GM12878 (cell line): ENCODE results near the gene SERINC5. TPM values are rescaled to one million over a fixed set of nuclear protein-coding genes. Genes with fewer than 3 reads are reported as not detected.

ENCODE experiments used
- ATAC-seq: fragments of 200-7000 bp; cut with Tn5 transposase; 3 replicates; pipeline ENCODE4 v1.9.1; 2020; ENCODE audit warnings: mild to moderate bottlenecking, moderate library complexity
- BruUV-seq: library from RNA; stranded (reverse); fragments of 400-500 nt; replicated peaks from 2 replicates; lab custom pipeline; 2021; lab: Mats Ljungman, UMichigan
- CTCF ChIA-PET: fragments of 300-600 bp; sonication (Branson Sonifier 250); formaldehyde crosslinking; extraction: SDS; loops from one replicate; lab custom pipeline; 2021; ENCODE audit warnings: inconsistent platforms; lab: Yijun Ruan, JAX
- POLR2A ChIA-PET: fragments of 350-600 bp; formaldehyde crosslinking; extraction: SDS; loops from one replicate; lab custom pipeline; 2021; ENCODE audit warnings: inconsistent platforms; lab: Charles Lee
- RAD21 ChIA-PET: fragments of 300-600 bp; sonication (Branson Sonifier 250); formaldehyde crosslinking; loops from one replicate; lab custom pipeline; 2023; ENCODE audit warnings: antibody characterized with exemption; ENCODE audit not compliant: unreplicated experiment; lab: Charles Lee
- SMC1A ChIA-PET: fragments of 300-600 bp; sonication (Branson Sonifier 250); formaldehyde crosslinking; loops from one replicate; lab custom pipeline; 2023; ENCODE audit not compliant: unreplicated experiment, uncharacterized antibody; lab: Charles Lee
- DNase-seq: peaks from one replicate; pipeline ENCODE4 v3.0.0-alpha.2; 2011; ENCODE audit warnings: low read depth, low spot score
- FAIRE-seq: peaks from 3 replicates; lab custom pipeline; 2011; peaks lifted over from hg19 to GRCh38; lab: Jason Lieb, UNC
- H2AFZ ChIP-seq: 2 replicates; pipeline ENCODE4 v1.6.0; 2011; ENCODE audit warnings: low read depth, low read length, control low read depth; ENCODE audit not compliant: control insufficient read depth
- H3K27ac ChIP-seq: 2 replicates; pipeline ENCODE4 v1.5.1; 2011; ENCODE audit warnings: control low read depth; ENCODE audit not compliant: control insufficient read depth, insufficient read depth
- H3K27me3 ChIP-seq, 2 experiments: replicated peaks in 1 of 2; 2 replicates each; pipeline versions ENCODE4 v1.6.0 to v1.6.1; 2011; ENCODE audit warnings: low read length in 1 of 2; ENCODE audit not compliant: control insufficient read depth in 2 of 2, insufficient read depth in 2 of 2
- H3K36me3 ChIP-seq, 2 experiments: 2 replicates each; pipeline ENCODE4 v1.5.1; 2011; ENCODE audit warnings: low read length in 1 of 2; ENCODE audit not compliant: control insufficient read depth in 2 of 2, insufficient read depth in 2 of 2
- H3K4me1 ChIP-seq: 2 replicates; pipeline ENCODE4 v1.6.1; 2011; ENCODE audit warnings: mild to moderate bottlenecking, low read length, moderate library complexity, mixed read lengths; ENCODE audit not compliant: control insufficient read depth, insufficient read depth
- H3K4me2 ChIP-seq: 2 replicates; pipeline ENCODE4 v1.6.0; 2011; ENCODE audit warnings: control low read depth; ENCODE audit not compliant: control insufficient read depth, insufficient read depth
- H3K4me3 ChIP-seq: fragments of 200-600 bp; sonication (generic); 2 replicates; pipeline ENCODE4 v1.5.1; 2016
- H3K79me2 ChIP-seq: 2 replicates; pipeline ENCODE4 v1.6.0; 2011; ENCODE audit warnings: low read length; ENCODE audit not compliant: control insufficient read depth, insufficient read depth
- H3K9ac ChIP-seq: 2 replicates; pipeline ENCODE4 v1.8.0; 2011; ENCODE audit warnings: low read length, control low read depth, mixed read lengths; ENCODE audit not compliant: control insufficient read depth, insufficient read depth
- H3K9me3 ChIP-seq: replicated peaks from 3 replicates; pipeline ENCODE4 v1.5.1; 2011; ENCODE audit warnings: mild to moderate bottlenecking, low read length; ENCODE audit not compliant: control insufficient read depth, insufficient read depth
- H4K20me1 ChIP-seq: 2 replicates; pipeline ENCODE4 v1.6.0; 2011; ENCODE audit not compliant: control insufficient read depth, insufficient read depth
- BACH1 ChIP-seq: fragments of 450-650 bp; IDR thresholded peaks from 2 replicates; pipeline ENCODE4 v1.6.1; 2017; ENCODE audit warnings: mild to moderate bottlenecking, borderline replicate concordance
- CEBPB ChIP-seq, 2 experiments: fragments of 150-350 bp in 1 of 2; IDR thresholded peaks; 2 replicates each; pipeline ENCODE4 v1.6.1; 2012 to 2014; ENCODE audit warnings: low read depth in 2 of 2, low read length in 2 of 2, borderline replicate concordance in 1 of 2, inconsistent platforms in 1 of 2
- EED ChIP-seq: sonication (generic); IDR thresholded peaks from 2 replicates; pipeline ENCODE4 v1.6.1; 2016; ENCODE audit warnings: antibody characterized with exemption, low read depth
- POLR2AphosphoS2 ChIP-seq: IDR thresholded peaks from 2 replicates; pipeline ENCODE4 v1.6.1; 2011; ENCODE audit warnings: low read depth, mild to moderate bottlenecking, low read length, improper control_type of control experiment, moderate library complexity
- STAT3 ChIP-seq: IDR thresholded peaks from 2 replicates; pipeline ENCODE4 v1.6.1; 2011; ENCODE audit warnings: low read depth, low read length, improper control_type of control experiment
- WGBS: methylation state at CpG from one replicate; pipeline ENCODE4 v1.1.6; 2016; ENCODE audit warnings: low lambda C conversion rate; ENCODE audit not compliant: insufficient replicate concordance, insufficient coverage; ENCODE audit errors: missing lambda C conversion rate; 5-methylcytosine and 5-hydroxymethylcytosine counted together
- in situ Hi-C: fragments of 300-500 bp; cut with MboI; formaldehyde crosslinking; loops from 9 replicates; pipeline ENCODE4 v1.14.3; 2018; ENCODE audit warnings: mixed read lengths
- intact Hi-C: fragments of 100-400 bp; cut with micrococcal nuclease; formaldehyde crosslinking; loops from one replicate; pipeline ENCODE4 v1.14.2; 2022; ENCODE audit not compliant: unreplicated experiment
- polyA plus RNA-seq, 11 experiments: library from polyadenylated mRNA; depleted of rRNA in 4 of 11; unstranded in 6 of 11; stranded (reverse) in 5 of 11; fragments of >200 nt; fragmentation: Nextera tagmentation in 4 of 11; fragmentation: Illumina TruSeq in 1 of 11; extraction: Ambion mirVana in 4 of 11; extraction: Trizol in 1 of 11; gene quantifications; 1 replicate in 1 of 11; 2 replicates in 10 of 11; pipeline versions ENCODE4 v1.2.1 to v1.2.3, GENCODE V29; 2011 to 2016; ENCODE audit warnings: inconsistent platforms in 2 of 11, missing spikeins in 2 of 11, low read depth in 1 of 11
- total RNA-seq, 4 experiments: library from RNA; depleted of rRNA in 3 of 4; stranded (reverse); fragments of >200 nt in 3 of 4; fragmentation: Illumina TruSeq in 1 of 4; extraction: Trizol in 1 of 4; gene quantifications; 2 replicates each; pipeline versions ENCODE4 v1.2.1 to v1.2.3, GENCODE V29; 2013 to 2021
- TF ChIP-seq, protein P1 (sequence below): fragments of 450-650 bp; IDR thresholded peaks from 2 replicates; pipeline ENCODE4 v1.6.1; 2017; ENCODE audit warnings: mild to moderate bottlenecking
- TF ChIP-seq, protein P2 (sequence below): IDR thresholded peaks from 2 replicates; pipeline ENCODE4 v1.6.1; 2012; ENCODE audit warnings: low read depth, low read length, improper control_type of control experiment
- TF ChIP-seq, protein P3 (sequence below): fragments of 450-650 bp; IDR thresholded peaks from 2 replicates; pipeline ENCODE4 v1.6.1; 2014; ENCODE audit warnings: mild to moderate bottlenecking

SERINC5 gene
- total and polyA plus RNA-seq, 10 of the 15 experiments (the other 5 are each of a cell fraction or from before 2014, with no cell fraction given), result 0.66 to 7.0 (median 2.8) TPM

DNA sequence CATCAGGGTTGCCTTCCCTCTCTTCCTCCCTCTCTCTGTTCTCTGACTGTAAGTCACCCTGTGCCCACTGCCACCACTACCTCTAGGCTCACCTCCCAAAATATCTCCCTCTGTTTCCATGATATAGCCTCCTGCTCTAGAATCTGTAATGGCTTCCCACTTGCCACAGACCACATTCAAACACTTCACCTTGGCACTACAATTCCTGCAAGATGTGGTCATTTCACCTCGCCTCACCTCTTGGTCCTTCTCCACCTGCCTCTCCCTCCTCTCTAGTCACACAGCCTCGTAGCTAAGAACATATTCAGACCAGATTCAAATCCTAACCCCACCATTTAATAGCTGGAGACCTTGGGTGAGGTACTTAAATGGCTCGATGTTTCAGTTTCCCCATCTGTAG, 56.9 kb downstream of the SERINC5 start:
- Histone ChIP-seq H3K4me3 (no peak overlapping the region), H3K4me1 (no peaks in the 10 kb centered on the region), H3K9me3 (no peaks in the 10 kb centered on the region), H3K4me2 (no peak overlapping the region), H3K27me3 (no peaks in the 10 kb centered on the region), H3K36me3 (no peaks in the 10 kb centered on the region; a peak in 1 of 4 replicates), H2AFZ (no peak overlapping the region), H3K9ac (no peak overlapping the region), H3K79me2 (no peaks in the 10 kb centered on the region), H4K20me1 (no peaks in the 10 kb centered on the region), H3K27ac (no peak overlapping the region)
- ATAC-seq (no peak), DNase-seq (no peak), FAIRE-seq (no peak)
- TF ChIP-seq, protein P1, sequence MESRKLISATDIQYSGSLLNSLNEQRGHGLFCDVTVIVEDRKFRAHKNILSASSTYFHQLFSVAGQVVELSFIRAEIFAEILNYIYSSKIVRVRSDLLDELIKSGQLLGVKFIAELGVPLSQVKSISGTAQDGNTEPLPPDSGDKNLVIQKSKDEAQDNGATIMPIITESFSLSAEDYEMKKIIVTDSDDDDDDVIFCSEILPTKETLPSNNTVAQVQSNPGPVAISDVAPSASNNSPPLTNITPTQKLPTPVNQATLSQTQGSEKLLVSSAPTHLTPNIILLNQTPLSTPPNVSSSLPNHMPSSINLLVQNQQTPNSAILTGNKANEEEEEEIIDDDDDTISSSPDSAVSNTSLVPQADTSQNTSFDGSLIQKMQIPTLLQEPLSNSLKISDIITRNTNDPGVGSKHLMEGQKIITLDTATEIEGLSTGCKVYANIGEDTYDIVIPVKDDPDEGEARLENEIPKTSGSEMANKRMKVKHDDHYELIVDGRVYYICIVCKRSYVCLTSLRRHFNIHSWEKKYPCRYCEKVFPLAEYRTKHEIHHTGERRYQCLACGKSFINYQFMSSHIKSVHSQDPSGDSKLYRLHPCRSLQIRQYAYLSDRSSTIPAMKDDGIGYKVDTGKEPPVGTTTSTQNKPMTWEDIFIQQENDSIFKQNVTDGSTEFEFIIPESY, result no peak
- TF ChIP-seq, protein P2, sequence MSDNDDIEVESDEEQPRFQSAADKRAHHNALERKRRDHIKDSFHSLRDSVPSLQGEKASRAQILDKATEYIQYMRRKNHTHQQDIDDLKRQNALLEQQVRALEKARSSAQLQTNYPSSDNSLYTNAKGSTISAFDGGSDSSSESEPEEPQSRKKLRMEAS, result no peak
- TF ChIP-seq CEBPB (IDR thresholded peaks at IDR 0.05; ENCODE audit: borderline replicate concordance in 1 of 2, low read depth in 2 of 2, low read length in 2 of 2), result no peak
- TF ChIP-seq STAT3, result no peak
- whole genome bisulfite sequencing, result 51% methylated on average over 3 of the region's 3 CpGs
- CTCF ChIA-PET, result interaction anchor here (1.0 kb wide), 1 partner anchor 107 kb away, joined by 3 read pairs; no protein-coding TSS in a partner anchor
- SMC1A ChIA-PET, result no interaction called here
- BruUV-seq, result no TSS peak
- intact Hi-C loops, result no loop called here
- POLR2A ChIA-PET, result interaction anchor here (0.7 kb wide), 1 partner anchor 13 kb away, joined by 3 read pairs; no protein-coding TSS in a partner anchor
- in situ Hi-C loops, result no loop called here
- RAD21 ChIA-PET, result interaction anchor here (1.0 kb wide), 1 partner anchor 107 kb away, joined by 3 read pairs; no protein-coding TSS in a partner anchor

DNA sequence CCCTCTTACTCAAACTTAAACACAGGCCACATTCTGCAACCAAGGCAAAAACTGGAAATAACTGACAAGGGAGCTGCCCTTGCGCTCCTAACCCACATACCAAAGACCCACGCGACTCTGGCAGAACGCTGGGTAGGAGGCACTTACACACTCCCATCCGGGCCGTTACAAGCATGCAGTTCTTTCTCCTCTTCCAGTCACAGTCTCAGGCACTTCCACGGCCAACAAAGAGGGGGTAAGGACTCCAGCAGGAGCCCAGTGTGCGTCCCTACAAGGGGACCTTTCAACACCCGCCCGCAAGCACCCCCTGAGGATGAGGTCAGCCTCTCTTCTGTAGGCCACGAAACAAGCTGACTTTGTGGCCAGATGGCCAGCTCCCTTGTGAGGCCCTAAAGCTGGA, 57.4 kb downstream of the SERINC5 start:
- BruUV-seq, result no TSS peak
- Histone ChIP-seq H3K4me3 (no peak overlapping the region), H3K79me2 (no peaks in the 10 kb centered on the region), H3K4me2 (no peak overlapping the region), H3K27ac (no peak overlapping the region), H3K27me3 (no peaks in the 10 kb centered on the region), H2AFZ (no peak overlapping the region), H3K9ac (no peak overlapping the region), H4K20me1 (no peaks in the 10 kb centered on the region), H3K9me3 (no peaks in the 10 kb centered on the region), H3K36me3 (no peaks in the 10 kb centered on the region; a peak in 1 of 4 replicates), H3K4me1 (no peaks in the 10 kb centered on the region)
- TF ChIP-seq BACH1 (no peak), POLR2AphosphoS2 (no peak), EED (no peak)
- TF ChIP-seq, protein P3, sequence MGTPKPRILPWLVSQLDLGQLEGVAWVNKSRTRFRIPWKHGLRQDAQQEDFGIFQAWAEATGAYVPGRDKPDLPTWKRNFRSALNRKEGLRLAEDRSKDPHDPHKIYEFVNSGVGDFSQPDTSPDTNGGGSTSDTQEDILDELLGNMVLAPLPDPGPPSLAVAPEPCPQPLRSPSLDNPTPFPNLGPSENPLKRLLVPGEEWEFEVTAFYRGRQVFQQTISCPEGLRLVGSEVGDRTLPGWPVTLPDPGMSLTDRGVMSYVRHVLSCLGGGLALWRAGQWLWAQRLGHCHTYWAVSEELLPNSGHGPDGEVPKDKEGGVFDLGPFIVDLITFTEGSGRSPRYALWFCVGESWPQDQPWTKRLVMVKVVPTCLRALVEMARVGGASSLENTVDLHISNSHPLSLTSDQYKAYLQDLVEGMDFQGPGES, result no peak
- DNase-seq (no peak), FAIRE-seq (no peak), ATAC-seq (no peak)
- ChIA-PET SMC1A (no interaction called here), POLR2A (no interaction called here), CTCF (interaction anchor here (1.0 kb wide), 1 partner anchor 107 kb away, joined by 3 read pairs; no protein-coding TSS in a partner anchor), RAD21 (no interaction called here)
- WGBS, result 63% methylated on average over 11 of the region's 11 CpGs
- intact Hi-C loops (no loop called here), in situ Hi-C loops (no loop called here)
